GM12865 (cell line): ENCODE data around the gene MIER3.

Experiments used
- DNase-seq: peaks from one replicate; pipeline ENCODE4 v3.0.0; 2010; ENCODE audit warnings: low read depth
- H3K4me3 ChIP-seq: 2 replicates; pipeline ENCODE4 v1.5.1; 2011; ENCODE audit warnings: mild to moderate bottlenecking, low read depth, low read length, control low read depth
- CTCF ChIP-seq: IDR thresholded peaks from 2 replicates; pipeline ENCODE4 v1.5.1; 2011; ENCODE audit warnings: low read length, control low read depth, low read depth, inconsistent platforms; ENCODE audit not compliant: insufficient read depth; ENCODE audit errors: missing control alignments

Gene MIER3

GRCh38 chr5:56977822-56978221 is 25.9 kb upstream of the MIER3 start:
- no peak for TF ChIP-seq CTCF
- H3K4me3 ChIP-seq: no peak overlapping the region
- no peak for DNase-seq

- H3K4me3 ChIP-seq: no peak overlapping the region
- DNase-seq: no peak
- TF ChIP-seq CTCF: no peak
Measured at GRCh38 chr5:56977021-56977420, 25.1 kb upstream of the MIER3 start.

- no peak for TF ChIP-seq CTCF
- no peak for DNase-seq
- no peak overlapping the region for H3K4me3 ChIP-seq
Measured at GRCh38 chr5:56974241-56974640, 22.3 kb upstream of the MIER3 start.

- no peak for TF ChIP-seq CTCF
- no peak for DNase-seq
- no peak overlapping the region for H3K4me3 ChIP-seq
Measured at GRCh38 chr5:56973473-56973872, 21.6 kb upstream of the MIER3 start.

GRCh38 chr5:56971275-56971674 is 19.4 kb upstream of the MIER3 start:
- H3K4me3 ChIP-seq: no peak overlapping the region
- DNase-seq: no peak
- no peak for TF ChIP-seq CTCF

GRCh38 chr5:56964173-56964572 is 12.2 kb upstream of the MIER3 start:
- H3K4me3 ChIP-seq: no peak overlapping the region
- no peak for DNase-seq
- no peak for TF ChIP-seq CTCF

GRCh38 chr5:56963246-56963645 is 11.3 kb upstream of the MIER3 start:
- H3K4me3 ChIP-seq: no peak overlapping the region
- no peak for DNase-seq
- TF ChIP-seq CTCF: no peak
